ENCODE measurements around the gene RET.

RET gene

DNA sequence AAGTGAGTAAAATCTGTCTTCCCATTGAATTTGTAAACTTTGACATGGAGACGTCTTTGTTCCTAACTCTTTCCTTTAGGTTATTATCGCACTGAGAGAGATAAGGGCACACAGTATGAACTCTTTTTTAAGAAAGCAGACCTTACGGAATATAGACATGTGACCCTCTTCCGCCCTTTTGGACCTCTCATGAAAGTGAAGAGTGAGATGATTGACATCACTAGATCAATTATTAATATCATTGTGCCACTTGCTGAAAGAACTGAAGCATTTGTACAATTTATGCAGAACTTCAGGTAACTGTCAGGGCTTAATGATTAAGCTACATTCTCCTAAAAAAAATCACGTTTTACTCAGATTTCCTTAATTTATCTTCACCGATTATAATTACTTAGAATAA, 81.8 kb downstream of the RET start:
- no peak overlapping the region for H3K4me3 ChIP-seq (ENCODE audit: low read depth, low read length)
- TF ChIP-seq, protein P1, sequence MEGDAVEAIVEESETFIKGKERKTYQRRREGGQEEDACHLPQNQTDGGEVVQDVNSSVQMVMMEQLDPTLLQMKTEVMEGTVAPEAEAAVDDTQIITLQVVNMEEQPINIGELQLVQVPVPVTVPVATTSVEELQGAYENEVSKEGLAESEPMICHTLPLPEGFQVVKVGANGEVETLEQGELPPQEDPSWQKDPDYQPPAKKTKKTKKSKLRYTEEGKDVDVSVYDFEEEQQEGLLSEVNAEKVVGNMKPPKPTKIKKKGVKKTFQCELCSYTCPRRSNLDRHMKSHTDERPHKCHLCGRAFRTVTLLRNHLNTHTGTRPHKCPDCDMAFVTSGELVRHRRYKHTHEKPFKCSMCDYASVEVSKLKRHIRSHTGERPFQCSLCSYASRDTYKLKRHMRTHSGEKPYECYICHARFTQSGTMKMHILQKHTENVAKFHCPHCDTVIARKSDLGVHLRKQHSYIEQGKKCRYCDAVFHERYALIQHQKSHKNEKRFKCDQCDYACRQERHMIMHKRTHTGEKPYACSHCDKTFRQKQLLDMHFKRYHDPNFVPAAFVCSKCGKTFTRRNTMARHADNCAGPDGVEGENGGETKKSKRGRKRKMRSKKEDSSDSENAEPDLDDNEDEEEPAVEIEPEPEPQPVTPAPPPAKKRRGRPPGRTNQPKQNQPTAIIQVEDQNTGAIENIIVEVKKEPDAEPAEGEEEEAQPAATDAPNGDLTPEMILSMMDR (IDR thresholded peaks at IDR 0.05; ENCODE audit: borderline replicate concordance, insufficient read depth, low read depth, low read length): no peak

DNA sequence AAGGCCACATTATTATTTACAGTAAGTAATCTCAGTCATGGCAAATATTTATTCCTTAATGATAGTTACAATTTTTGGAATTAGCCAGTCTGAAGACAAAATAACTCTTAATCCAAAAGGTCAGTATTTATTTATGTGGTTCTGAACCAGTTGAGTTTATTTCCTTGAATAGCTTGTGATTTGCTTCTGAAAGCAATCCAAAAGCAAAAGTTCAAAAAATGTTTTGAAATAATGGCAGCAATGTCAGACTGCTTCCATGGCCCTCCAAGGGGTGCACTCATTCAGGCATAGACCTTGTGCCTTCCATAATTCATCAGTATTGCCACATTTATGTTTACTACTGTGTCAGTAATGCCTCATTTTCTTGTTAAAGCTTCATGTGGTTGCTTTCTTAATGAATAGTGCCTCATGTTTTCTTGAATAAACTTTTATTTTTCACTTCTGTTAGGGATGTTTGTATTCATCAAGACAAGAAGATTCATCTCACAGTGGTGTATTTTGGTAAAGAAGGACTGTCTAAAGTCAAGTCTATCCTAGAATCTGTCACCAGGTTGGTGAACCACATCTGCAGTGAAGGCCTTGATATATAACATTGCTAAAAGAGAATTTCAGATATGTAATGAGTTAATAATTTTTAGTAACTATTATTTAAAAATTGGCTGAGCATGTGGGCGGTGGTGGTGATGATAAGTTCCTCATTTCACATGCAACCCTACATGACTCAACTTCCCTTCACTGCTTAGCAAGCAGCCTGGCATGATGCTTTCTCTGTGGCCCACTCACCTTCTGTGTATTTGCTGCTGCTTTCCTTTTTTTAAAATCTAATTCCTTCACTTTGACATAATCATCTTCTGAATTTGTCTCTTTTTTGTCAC, 83.4 kb downstream of the RET start:
- no peak overlapping the region for H3K4me3 ChIP-seq (ENCODE audit: low read depth, low read length)
- TF ChIP-seq, protein P1 (IDR thresholded peaks at IDR 0.05; ENCODE audit: borderline replicate concordance, insufficient read depth, low read depth, low read length): no peak

DNA sequence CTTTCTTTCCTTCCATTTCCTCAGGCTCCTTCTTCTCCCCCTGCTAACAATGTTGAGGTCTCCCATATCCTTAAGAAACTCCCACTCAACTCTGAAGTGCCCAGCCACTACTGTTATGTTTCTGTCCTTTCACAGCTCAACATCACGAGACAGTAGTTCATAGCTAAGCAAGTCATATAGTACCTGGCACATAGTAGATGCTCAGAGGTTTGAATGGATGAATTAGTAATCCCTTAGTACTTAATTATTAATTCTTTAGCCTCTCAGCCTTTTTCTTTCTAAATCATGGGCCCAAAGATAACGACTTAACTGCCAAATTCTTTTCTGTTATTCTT, 84.0 kb downstream of the RET start:
- TF ChIP-seq, protein P1 (IDR thresholded peaks at IDR 0.05; ENCODE audit: borderline replicate concordance, insufficient read depth, low read depth, low read length): no peak
- no peak overlapping the region for H3K4me3 ChIP-seq (ENCODE audit: low read depth, low read length)

DNA sequence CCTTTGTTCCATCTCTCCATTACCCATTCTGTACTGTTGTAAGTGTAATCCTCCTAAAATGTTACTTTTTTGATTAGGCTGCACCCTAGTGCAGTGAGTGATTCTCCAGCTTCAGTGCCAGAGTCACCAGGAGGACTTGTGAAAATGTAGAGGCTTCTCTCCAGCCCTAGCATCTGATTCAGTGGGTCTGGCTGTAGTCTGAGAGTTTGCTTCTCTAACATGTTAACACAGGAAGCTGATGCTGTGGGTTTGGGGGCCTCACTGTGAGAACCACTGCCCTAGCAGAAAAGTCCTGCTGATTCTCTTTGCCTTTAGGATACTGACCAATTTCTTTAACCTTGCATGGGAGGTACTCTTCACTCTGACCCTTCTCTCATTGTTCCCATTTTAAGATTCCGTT, 85.7 kb downstream of the RET start:
- TF ChIP-seq, protein P1 (IDR thresholded peaks at IDR 0.05; ENCODE audit: borderline replicate concordance, insufficient read depth, low read depth, low read length): no peak
- H3K4me3 ChIP-seq (ENCODE audit: low read depth, low read length): no peak overlapping the region

DNA sequence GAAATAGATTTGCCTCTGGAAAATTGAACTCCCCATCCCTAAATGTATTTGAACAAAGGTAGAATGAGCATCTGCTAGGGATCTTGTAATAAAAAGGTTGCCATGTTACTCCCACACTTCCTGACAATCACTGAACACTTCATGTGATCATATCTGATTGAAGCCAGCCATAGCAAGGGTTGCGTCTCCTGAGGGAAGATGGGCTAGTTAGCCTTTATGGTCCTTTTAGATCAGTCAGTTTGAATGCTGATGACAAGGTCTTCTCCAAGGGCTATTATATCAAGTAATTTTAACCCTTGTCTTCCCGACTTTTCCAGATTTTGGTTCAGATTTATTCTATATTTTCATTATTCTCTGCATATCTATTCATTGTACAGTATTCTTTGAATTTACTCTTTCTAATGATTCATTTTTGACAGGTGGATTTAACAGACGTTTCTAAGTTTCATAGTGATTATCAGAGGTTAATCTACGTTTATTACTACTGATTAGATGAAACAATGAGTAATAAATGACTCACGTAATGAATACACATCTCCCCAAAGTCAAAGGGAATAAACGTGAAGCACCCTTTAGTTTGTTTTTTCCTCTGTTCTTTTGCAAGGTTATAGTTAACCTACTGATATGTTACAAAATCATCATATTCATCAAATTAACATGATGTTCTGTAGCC, 89.5 kb downstream of the RET start:
- no peak overlapping the region for H3K4me3 ChIP-seq (ENCODE audit: low read depth, low read length)
- TF ChIP-seq, protein P1 (IDR thresholded peaks at IDR 0.05; ENCODE audit: borderline replicate concordance, insufficient read depth, low read depth, low read length): no peak

DNA sequence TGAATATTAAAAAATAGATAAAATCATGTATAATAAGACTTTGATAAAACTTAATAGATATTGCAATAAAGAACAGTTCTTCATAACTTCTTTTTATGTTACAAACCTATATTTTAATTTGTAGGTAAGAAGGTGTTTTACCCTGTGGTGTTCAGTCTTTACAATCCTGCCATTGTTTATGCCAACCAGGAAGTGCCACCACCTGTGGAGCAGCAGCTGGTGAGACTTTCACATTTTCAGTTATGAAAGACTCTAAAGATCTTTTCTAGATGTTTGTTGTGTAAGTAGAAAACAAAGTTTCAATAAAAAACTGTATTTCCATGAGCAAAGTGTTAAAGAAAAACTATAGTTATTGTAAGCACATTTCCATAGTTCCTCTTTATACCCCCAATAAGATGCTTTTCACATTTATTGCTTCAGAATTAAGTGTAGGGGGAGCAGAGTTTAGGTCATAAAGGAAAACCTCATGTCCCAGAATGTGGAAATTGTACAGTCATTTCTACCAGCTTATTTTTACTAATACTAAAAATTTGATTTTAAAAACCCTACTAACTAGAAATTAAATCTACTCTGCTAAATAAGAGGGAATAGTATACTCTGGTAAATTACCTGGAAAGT, 90.1 kb downstream of the RET start:
- TF ChIP-seq, protein P1 (IDR thresholded peaks at IDR 0.05; ENCODE audit: borderline replicate concordance, insufficient read depth, low read depth, low read length): no peak
- H3K4me3 ChIP-seq (ENCODE audit: low read depth, low read length): no peak overlapping the region

Measured in GM12875 (cell line).